Glutamatergic neuron (in vitro differentiated cells): ENCODE results near the gene DENND2A. TPM values are rescaled to one million over a fixed set of nuclear protein-coding genes. Genes with fewer than 3 reads are reported as not detected.
A peak's percentile ranks its signal among the peaks of the same experiment; 100 is the strongest.

Experiments
- DNase-seq: peaks from one replicate; pipeline ENCODE4 v3.0.0; 2022
- H3K27ac Mint-ChIP-seq: one replicate; pipeline ENCODE4 v1.8.0; 2020; ENCODE audit warnings: mild to moderate bottlenecking, mixed read lengths, inconsistent platforms; ENCODE audit not compliant: unreplicated experiment
- H3K27me3 Mint-ChIP-seq: one replicate; pipeline ENCODE4 v1.8.0; 2020; ENCODE audit warnings: mild to moderate bottlenecking, moderate library complexity, mixed read lengths, inconsistent platforms; ENCODE audit not compliant: unreplicated experiment
- H3K36me3 Mint-ChIP-seq: one replicate; pipeline ENCODE4 v1.8.0; 2020; ENCODE audit warnings: mild to moderate bottlenecking, mixed read lengths, inconsistent platforms; ENCODE audit not compliant: unreplicated experiment
- H3K4me1 Mint-ChIP-seq: one replicate; pipeline ENCODE4 v1.8.0; 2020; ENCODE audit warnings: mild to moderate bottlenecking, low read depth, mixed read lengths, inconsistent platforms; ENCODE audit not compliant: unreplicated experiment
- H3K4me3 Mint-ChIP-seq: one replicate; pipeline ENCODE4 v1.8.0; 2020; ENCODE audit warnings: mild to moderate bottlenecking, mixed read lengths, inconsistent platforms; ENCODE audit not compliant: unreplicated experiment
- H3K9me3 Mint-ChIP-seq: one replicate; pipeline ENCODE4 v1.8.0; 2020; ENCODE audit warnings: mild to moderate bottlenecking, moderate library complexity, mixed read lengths, inconsistent platforms; ENCODE audit not compliant: unreplicated experiment
- CTCF ChIP-seq: fragments of 200-600 bp; sonication (generic); IDR thresholded peaks from one replicate; pipeline ENCODE4 v1.5.0; 2021; ENCODE audit not compliant: partially characterized antibody, unreplicated experiment
- total RNA-seq: library from RNA; stranded (reverse); fragmentation: NEBNext Ultra II Directional; extraction: Animal tissue kit (Norgen Biotek cat#: 25700); gene quantifications from one replicate; pipeline ENCODE4 v1.2.1, GENCODE V29; 2021; ENCODE audit not compliant: unreplicated experiment

The DENND2A gene
- total RNA-seq, 1 donor from 2014 or later, result 64.7 TPM

- no peaks in the 10 kb centered on the region for H3K36me3 Mint-ChIP-seq
- H3K27me3 Mint-ChIP-seq, result peaks cover 12% of the 10 kb centered on the region
- H3K4me3 Mint-ChIP-seq, result peak within 1 kb of the TSS; percentile 95
- no peak for TF ChIP-seq CTCF
- H3K9me3 Mint-ChIP-seq, result peaks cover 11% of the 10 kb centered on the region
- H3K27ac Mint-ChIP-seq, result peak within 1 kb of the TSS; percentile 95
- H3K4me1 Mint-ChIP-seq, result peaks cover 6% of the 10 kb centered on the region
- peak; percentile 93 for DNase-seq
These were observed 161.4 kb downstream of the DENND2A start, which contains the start of gene MKRN1 for GRCh38 chr7:140479062-140479738. MKRN1 (minus strand) TSS chr7:140479505; CDS start chr7:140479344, 161 bp downstream.

- Mint-ChIP-seq H3K27me3 (peaks cover 12% of the 10 kb centered on the region), H3K4me1 (peaks cover 6% of the 10 kb centered on the region), H3K27ac (peak overlapping the region; percentile 95), H3K4me3 (peak overlapping the region; percentile 95), H3K36me3 (no peaks in the 10 kb centered on the region), H3K9me3 (peaks cover 11% of the 10 kb centered on the region)
- TF ChIP-seq CTCF, result no peak
- DNase-seq, result peak; percentile 70
These were observed 162.2 kb downstream of the DENND2A start for GRCh38 chr7:140478246-140479061.

- peak overlapping the region; percentile 95 for H3K4me3 Mint-ChIP-seq
- peaks cover 6% of the 10 kb centered on the region for H3K4me1 Mint-ChIP-seq
- no peak for DNase-seq
- no peaks in the 10 kb centered on the region for H3K36me3 Mint-ChIP-seq
- no peak for TF ChIP-seq CTCF
- peaks cover 11% of the 10 kb centered on the region for H3K9me3 Mint-ChIP-seq
- no peak overlapping the region for H3K27ac Mint-ChIP-seq
- H3K27me3 Mint-ChIP-seq, result peaks cover 12% of the 10 kb centered on the region
These were observed 163.8 kb downstream of the DENND2A start for GRCh38 chr7:140476698-140477261.

- TF ChIP-seq CTCF, result peak; percentile 44
- no peaks in the 10 kb centered on the region for H3K36me3 Mint-ChIP-seq
- no peak for DNase-seq
- H3K9me3 Mint-ChIP-seq, result peaks cover 11% of the 10 kb centered on the region
- peak overlapping the region; percentile 22 for H3K4me3 Mint-ChIP-seq
- H3K27ac Mint-ChIP-seq, result no peak overlapping the region
- peaks cover 6% of the 10 kb centered on the region for H3K4me1 Mint-ChIP-seq
- peaks cover 12% of the 10 kb centered on the region for H3K27me3 Mint-ChIP-seq
These were observed 164.8 kb downstream of the DENND2A start for GRCh38 chr7:140475747-140476333.

Other genes starting within 250 kb of the DENND2A start
- gene SLC37A3, start 242.3 kb downstream of the DENND2A start, total RNA-seq, result 84.5 TPM
- gene RAB19, start 236.8 kb downstream of the DENND2A start, total RNA-seq, result not detected
- 138 TPM for gene MKRN1, start 161.3 kb downstream of the DENND2A start, total RNA-seq
- gene ADCK2, start 32.1 kb upstream of the DENND2A start, total RNA-seq, result 9.1 TPM
- gene NDUFB2, start 55.9 kb upstream of the DENND2A start, total RNA-seq, result 127 TPM